GM18520 (cell line): ENCODE results near the gene MRS2.
A peak's percentile ranks its signal among the peaks of the same experiment; 100 is the strongest.
"Not testable (repeated sequence)": the region's sequence is repeated elsewhere in the genome, so short reads cannot be mapped to it uniquely, and the experiment has no call there.

Experiments
- ATAC-seq: cut with Tn5 transposase; IDR thresholded peaks from one replicate; pipeline ENCODE4 v1.9.1; 2021; ENCODE audit not compliant: unreplicated experiment

Gene MRS2, protein sequence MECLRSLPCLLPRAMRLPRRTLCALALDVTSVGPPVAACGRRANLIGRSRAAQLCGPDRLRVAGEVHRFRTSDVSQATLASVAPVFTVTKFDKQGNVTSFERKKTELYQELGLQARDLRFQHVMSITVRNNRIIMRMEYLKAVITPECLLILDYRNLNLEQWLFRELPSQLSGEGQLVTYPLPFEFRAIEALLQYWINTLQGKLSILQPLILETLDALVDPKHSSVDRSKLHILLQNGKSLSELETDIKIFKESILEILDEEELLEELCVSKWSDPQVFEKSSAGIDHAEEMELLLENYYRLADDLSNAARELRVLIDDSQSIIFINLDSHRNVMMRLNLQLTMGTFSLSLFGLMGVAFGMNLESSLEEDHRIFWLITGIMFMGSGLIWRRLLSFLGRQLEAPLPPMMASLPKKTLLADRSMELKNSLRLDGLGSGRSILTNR

DNA sequence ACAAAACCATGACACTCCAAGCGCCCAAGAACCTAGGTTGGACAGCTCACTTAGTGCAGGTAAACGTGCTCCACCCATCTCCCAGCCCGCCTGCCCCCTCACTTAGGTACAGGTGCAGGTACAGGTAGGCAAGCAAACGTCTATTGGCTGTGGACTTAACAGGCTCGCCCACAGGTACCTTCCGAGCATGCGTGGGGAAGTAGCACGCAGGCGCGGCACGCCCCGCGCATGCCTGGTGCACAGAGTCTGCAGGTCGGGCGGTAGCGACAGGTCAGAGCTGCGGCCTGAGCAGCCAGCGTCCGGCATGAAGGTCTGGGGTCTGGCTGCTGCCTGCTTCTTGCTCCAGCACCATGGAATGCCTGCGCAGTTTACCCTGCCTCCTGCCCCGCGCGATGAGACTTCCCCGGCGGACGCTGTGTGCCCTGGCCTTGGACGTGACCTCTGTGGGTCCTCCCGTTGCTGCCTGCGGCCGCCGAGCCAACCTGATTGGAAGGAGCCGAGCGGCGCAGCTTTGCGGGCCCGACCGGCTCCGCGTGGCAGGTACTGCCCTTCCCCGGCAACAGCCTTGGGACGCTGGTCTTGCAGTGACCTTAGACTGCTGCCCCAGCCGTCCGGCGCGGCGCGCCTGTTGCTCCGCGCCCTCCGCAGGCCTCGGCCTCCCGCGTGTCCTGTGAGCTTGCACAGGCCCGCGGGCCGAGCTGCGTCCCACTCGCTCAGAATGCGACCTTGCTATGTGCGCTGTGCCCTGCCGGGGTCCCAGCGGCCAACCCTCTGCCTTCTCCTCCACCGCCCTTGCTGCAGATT is at the start of gene MRS2:
Gene MRS2, plus strand, starts transcription at position 240 of the 804 bp plus-strand sequence. Its CDS starts 111 bp downstream, at position 351.
- ATAC-seq: peak; percentile 89

DNA sequence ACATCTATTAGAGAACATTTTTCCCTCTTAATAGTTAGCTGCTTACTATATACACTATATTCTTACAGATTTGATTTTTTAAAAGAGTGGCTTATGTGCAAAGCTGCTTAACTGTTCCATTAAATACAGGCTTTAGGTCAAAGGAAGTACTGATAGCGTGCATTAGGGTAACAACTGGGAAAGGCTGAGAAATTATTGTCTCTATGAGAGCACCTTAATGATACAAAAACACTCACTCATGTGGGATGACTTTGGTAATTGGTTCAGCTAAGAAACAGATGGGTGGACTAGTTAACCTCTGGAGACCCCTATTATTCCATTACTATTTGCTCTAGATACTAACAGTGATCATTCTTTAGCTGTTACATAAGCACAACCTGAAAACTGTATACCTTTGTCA is 48.9 kb upstream of the MRS2 start:
- no peak for ATAC-seq

DNA sequence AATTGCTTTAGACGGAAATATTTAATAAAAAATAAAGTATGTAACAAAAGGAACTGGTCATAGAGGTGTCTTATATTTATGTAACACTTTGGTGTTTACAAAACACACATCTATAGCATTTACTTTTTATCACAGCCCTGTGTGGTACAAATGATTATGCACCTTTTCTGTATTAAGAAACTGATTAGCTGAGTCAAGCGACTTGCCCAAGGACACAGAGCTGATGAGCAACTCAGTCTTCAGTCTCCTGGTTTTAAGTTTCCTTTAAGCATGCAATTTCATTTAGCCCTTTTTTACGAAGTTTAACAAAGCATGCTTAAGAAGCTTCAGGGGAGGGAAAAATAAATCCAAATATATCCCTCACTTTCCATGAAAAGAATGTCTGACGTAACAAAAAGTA is 47.3 kb upstream of the MRS2 start:
- no peak for ATAC-seq

DNA sequence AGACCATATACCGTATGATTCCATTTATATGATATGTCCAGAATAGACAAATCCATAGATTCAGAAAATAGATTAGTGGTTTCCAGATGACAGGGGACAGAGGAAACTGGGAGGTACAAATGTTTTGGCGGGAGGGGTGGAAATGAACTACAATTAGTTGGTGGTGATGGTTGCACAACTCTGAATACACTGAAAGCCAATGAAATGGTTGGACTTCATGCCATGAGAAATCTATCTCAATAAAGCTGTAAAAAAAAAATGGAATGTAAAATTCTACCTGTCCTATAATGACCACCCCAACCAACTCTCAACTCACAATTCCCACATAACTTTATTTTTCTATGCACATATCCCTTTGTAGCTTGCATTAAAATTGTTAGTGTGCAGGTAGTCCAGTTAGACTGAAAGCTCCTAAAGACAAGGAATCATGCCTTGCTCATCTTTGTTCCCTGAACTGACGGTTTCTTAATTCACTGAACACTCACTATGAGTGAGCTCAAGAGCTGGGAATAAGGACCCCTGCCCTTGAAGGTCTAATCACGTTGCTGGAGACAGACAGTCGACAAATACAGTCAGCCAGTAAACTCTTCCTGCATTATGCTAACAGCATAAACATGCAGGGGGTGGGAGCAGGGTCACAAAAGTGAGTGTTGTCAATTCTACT is 46.3 kb upstream of the MRS2 start:
- ATAC-seq: no peak

DNA sequence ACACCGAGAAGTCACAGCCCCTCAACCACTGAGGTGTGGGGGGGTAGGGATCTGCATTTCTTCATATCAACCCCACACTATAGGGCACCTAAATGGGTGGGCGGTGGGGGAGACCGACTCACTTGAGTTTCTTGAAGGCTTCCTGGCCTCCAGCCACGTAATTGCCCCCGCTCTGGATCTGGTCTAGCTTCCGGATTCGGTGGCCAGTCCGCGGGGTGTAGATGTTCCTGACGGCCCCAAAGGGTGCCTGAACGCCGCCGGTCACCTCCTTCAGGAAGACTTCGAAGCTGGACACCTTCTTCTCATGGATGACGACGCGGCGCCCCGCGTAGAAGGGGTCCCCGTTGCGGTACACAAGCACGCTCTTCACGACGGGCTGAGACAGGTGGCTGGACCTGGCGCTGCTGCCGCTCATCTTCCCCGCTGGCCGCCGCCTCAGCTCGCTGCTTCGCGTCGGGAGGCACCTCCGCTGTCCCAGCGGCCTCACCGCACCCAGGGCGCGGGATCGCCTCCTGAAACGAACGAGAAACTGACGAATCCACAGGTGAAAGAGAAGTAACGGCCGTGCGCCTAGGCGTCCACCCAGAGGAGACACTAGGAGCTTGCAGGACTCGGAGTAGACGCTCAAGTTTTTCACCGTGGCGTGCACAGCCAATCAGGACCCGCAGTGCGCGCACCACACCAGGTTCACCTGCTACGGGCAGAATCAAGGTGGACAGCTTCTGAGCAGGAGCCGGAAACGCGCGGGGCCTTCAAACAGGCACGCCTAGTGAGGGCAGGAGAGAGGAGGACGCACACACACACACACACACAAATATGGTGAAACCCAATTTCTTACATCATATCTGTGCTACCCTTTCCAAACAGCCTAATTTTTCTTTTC is 45.2 kb upstream of the MRS2 start, which contains the start of gene DCDC2:
Gene DCDC2, minus strand, starts transcription at position 724 of the 883 bp plus-strand sequence. Its CDS starts 309 bp downstream, at position 415.
- ATAC-seq: no peak

DNA sequence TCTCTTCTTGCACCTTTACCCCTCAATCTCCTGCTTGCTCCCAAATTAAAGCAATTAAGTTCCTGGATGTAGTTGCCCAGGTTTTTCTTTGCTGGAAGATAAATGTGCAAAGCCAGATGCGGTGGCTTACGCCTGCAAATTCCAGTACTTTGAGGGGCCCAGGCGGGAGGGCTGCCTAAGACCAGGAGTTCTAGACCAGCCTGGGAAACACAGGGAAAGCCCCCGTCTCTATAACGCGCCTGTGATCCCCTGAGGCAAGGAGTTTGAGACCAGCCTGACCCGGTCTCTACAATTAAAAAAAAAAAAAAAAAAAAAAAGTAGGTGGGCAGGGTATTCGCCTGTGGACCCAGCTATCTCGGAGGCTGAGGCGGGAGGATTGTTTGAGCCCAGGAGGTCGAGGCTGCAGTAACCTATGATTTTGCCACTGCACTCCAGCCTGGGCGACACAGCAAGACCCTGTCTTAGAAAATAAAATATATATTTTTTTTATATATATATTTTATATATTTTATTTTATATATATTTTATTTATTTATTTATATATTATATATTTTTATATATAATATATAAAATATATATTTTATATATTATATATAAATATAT is 44.4 kb upstream of the MRS2 start:
- ATAC-seq: no peak

DNA sequence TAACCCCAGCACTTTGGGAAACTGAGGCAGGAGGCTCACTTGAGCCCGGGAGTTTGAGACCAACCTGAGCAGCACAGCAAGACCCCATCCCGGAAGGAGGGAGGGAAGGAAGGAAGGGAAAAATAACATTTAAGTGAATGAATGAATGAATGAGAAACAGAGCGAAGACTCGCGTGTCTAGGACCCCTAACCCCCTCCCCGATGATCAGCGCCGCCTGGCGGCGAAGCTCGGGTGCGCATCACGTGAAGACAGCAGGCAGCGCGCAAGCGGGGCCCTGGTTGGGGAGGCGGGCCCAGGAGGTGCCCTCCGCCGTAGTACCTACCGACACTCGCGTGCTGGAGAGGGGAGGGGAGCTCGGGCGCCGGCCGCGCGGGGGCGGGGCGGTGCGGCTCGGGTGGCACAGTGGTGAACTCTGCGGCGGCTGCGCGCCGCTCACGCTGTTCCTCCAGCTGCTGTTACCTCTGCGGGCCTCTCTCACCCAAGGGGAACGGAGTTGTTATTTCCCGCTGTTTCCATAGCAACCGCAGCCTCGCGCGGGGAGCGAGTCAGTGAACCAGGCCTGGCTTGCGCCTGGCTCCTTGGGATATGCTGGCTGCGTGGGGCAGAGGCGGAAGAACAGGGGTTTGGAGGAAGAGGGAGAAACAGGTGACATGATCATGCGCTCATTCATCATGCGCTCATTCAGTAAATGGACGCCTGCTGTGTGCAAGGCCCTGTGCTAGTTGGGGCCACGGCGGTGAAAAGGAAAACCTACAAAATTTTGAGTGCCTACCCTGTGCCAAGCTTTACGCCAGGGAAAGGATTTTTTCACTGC is 42.9 kb upstream of the MRS2 start:
- ATAC-seq: peak; percentile 80

DNA sequence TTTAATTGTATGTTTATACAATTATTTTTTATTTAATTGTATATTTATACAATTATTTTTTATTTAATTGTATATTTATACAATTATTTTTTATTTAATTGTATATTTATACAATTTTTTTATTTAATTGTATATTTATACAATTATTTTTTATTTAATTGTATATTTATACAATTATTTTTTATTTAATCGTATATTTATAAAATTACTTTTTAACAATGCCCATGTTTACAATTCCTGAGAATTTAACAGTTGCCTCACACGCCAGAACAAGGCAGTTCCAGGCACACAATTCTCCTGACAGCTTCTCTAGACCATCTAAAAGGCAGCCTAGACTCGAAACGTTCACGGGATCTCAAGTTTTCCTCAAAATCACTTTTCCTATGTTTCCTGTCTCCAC is 40.4 kb upstream of the MRS2 start:
- ATAC-seq: not testable (repeated sequence)

DNA sequence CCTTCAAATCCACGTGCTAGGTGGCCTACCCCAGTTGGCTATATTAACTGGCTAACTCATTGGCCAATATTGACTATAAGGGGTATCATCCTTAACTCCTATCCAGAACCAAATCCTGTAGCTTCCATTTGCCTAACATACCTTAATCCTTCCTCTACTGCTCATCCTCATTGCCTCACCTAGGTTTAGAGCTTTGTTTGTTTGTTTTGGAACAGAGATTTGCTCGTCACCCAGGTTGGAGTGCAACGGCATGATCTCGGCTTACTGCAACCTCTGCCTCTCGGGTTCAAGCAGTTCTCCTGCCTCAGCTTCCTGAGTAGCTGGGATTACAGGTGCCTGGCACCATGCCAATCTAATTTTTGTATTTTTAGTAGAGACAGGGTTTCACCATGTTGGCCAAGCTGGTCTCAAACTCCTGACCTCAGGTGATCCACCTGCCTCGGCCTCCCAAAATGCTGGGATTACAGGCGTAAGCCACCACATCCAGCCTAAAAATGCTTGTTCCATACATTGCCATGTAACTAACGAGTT is 37.6 kb upstream of the MRS2 start:
- ATAC-seq: not testable (repeated sequence)

DNA sequence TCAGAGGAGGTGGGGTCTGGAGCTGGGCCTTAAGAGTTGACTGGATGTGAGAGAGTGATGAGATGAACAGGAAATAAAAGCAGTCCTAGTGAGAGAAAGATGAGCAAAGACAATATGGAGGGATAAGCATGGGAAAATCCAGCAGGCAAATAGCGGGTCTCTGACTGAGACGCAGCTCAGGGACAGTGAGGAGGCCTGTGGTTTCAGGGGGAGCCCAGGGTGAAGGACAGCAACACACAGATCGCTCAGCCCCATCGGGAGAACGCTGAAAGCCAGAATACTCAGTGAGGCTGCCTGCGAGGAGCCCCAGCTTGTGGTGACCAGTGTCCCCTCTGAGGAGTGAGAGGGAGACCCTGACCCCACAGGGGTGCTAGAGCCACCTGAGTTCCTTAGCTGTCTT is 28.1 kb upstream of the MRS2 start:
- no peak for ATAC-seq

DNA sequence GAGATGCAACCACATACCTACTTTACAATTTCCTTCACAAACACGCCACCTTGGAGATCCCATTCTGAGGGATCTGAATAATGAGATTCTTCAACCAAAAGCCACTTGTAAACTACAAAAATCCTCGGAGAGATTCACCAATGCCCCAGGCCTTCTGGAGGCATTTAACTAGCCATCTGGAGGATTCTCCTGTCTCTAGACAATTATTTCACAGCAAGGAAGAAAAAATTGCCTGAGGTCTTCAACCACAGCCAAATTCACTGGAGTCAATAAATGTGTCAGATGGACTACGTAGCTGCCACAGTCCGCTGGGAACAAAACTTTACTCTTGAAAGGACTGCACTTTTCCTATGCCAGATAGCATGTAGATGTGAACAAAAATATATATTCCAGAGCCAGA is 25.9 kb upstream of the MRS2 start:
- no peak for ATAC-seq

DNA sequence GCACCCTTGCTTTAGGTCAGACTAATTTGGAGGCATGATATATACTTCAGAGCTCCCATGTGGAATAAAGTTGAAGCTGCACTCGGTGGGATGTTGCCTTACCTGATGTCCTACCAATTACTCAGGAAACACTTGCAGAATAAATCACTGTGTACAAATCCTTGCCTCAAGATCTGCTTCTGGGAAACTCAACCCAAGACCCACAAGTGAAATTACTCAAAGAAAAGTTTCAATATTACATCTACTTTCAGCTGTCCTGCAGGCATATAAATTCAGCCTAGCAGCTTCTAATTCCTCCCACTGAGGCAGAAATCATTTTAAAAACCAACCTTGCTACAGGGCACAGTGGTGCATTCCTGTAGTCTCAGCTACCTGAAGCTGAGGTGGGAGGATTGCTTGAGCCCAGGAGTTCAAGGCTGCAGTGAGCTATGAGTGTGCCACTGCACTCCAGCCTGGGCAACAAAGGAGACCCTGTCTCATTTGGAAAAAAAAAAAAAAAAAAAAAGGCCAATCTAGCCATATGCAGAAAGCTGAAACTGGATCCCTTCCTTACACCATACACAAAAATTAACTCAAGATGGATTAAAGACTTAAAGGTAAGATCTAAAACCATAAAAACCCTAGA is 24.2 kb upstream of the MRS2 start:
- ATAC-seq: no peak

DNA sequence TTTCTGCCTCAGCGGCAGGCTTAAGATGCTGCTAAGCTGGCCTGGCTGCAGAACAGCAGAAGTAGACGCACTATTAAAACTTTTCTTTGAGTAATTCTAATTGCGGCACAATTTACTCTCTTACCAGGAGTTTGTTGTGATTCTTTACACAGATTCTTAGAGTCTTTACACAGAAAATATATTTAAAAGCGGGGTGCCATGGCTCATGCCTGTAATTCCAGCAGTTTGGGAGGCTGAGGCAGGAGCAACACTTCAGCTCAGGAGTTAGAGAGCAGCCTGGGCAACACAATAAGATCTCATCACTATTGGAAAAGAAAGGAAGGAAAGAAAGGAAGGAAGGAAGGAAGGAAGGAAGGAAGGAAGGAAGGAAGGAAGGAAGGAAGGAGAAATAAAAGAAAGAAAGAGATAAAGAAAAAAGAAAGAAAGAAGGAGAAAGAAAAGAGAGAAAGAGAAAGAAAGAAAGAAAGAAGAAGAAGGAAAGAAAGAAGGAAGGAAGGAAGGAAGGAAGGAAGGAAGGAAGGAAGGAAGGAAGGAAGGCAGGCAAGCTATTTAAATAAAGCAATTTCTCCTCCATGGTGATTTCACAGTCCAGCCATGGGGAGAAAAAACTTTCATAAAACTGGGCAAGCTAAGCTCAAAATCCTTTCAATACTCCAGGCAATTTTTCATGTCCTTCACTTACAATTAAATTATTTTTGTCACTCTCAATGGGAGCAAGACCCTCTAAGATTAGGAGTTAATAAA is 21.1 kb upstream of the MRS2 start:
- ATAC-seq: no peak

DNA sequence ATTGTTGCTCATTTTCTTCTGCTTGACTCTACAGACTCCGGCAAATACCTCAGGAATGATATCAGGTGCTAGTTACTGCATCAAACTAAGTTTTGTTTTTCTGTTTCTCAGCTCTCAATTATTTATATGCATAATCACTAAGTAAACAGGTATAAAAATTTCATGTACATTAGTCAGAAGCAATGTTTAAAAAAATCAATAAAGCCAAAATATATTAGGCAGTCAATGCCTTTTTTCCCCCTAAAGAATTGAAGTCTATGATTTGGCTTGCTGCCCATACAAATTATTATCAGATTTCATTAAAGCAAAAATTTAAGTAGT is 20.6 kb upstream of the MRS2 start:
- no peak for ATAC-seq

DNA sequence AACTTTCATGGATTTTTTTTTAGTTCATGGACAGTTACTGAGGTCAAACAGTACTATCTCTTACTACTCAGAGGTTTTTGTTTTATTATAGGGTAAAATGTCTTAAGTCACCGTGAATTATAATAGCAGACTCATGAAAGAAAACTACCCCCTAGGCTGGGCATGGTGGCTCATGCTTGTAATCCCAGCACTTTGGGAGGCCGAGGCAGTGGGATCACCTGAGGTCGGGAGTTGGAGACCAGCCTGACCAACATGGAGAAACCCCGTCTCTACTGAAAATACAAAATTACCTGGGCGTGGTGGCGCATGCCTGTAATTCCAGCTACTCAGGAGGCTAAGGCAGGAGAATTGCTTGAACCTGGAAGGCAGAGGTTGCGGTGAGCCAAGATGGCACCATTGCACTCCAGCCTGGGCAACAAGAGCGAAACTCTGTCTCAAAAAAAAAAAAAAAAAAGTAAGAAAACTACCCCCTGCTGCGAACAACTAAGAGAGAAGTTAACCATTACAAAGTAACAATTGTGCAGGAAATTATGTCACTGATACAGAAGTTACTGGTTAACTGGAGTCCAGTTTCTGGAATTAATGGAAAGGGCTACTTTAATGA is 19.7 kb upstream of the MRS2 start:
- ATAC-seq: not testable (repeated sequence)

DNA sequence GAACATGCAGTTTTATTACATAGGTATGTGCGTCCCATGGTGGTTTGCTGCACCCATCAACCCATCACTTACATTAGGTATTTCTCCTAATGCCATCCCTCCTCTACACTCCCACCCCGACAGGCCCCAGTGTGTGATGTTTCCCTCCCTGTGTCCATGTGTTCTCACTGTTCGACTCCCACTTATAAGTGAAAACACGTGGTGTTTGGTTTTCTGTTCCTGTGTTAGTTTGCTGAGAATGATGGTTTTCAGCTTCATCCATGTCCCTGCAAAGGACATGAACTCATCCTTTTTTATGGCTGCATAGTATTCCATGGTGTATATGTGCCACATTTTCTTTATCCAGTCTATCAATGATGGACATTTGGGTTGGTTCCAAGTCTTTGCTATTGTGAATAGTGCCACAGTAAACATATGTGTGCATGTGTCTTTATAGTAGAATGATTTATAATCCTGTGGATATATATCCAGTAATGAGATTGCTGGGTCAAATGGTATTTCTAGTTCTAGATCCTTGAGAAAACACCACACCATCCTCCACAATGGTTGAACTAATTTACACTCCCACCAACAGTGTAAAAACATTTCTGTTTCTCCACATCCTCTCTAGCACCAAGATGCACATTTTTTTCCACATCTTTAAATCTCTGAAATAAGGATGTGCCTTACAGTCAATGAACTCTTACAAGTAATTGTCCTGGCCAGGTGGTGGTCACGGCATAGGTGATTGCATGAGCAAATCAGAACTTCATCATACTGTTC is 18.2 kb upstream of the MRS2 start:
- not testable (repeated sequence) for ATAC-seq
